IPS DF 4.7 (cell line): Measurements from ENCODE around the gene ROR2.

Experiments used
- DNase-seq: peaks from one replicate; pipeline ENCODE4 v3.0.0-alpha.2; 2013; ENCODE audit warnings: low spot score; ENCODE audit errors: extremely low read depth

Gene ROR2

GRCh38 chr9:91843623-91844148, 106.3 kb downstream of the ROR2 start:
- DNase-seq = no peak

GRCh38 chr9:91843093-91843492, 106.9 kb downstream of the ROR2 start:
- DNase-seq = no peak

DNA sequence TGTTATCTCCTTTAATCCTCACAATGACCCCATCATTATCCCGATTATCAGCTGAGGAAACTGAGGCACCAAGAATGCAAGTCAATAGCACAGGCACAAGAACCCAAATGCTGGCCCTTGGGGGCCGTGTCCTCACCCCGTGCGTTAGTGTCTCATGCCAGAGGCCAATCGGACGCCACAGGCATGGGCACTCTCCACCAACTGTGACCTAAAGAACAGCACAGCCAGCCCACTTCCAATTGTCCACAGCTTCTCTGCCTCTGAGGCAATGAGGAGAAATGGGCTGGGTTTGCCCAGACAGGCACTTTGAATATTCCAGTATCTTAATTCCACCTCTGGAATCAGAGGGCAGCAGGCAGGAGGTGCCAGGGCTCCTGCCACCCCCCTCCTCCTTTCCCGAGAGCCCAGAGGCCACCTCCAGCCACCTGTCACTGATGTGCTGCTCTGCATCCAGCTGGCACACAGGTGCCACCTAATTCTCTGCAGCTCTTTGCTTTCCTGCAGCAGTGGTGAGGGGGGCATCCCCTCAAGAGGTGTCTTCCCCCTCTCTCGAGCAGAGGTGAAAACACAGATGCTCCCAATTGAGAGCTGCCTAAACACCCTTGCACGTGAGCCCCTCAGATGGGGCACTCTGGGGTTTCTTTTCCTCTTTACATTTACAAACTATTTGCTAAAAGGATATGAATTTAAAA, 107.5 kb downstream of the ROR2 start:
- DNase-seq = no peak

DNA sequence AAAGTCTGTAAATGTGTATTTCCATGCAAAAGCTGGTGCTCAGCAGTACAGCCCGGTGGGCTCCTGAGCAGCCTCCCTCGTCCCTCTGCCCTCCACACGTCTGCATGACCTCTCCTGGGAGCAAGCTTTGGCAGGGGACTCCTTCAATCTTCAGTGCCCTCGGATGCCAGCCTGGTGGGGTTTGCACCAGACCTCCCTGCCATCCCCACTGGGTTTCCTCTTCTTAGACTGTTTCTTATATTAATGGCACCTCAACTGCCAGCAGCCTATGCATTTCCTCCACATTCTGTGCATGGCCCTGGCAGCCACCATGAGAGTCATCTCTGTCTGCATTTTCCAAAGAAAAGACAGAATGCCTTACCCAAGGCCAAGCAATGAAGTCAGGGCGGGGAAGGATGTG, 108.4 kb downstream of the ROR2 start:
- DNase-seq = no peak

DNA sequence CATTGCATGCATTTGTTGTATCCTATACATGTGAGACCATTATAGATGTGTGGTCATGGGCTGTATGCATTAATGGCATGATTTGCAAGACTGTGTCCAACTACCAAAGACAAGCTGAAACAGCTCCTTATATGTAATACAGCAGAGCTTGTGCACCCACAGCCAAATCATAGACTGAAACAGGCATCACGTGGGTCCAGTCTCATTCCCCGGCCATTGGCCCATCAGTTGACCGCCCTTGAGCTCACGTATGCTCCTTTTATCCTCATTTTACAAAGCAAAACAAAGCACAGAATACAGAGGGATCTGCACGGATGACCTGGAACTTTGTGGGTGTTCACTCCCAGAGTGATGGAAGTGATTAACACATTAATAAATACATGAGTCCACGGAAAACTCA, 109.1 kb downstream of the ROR2 start:
- DNase-seq = no peak

GRCh38 chr9:91840469-91840868, 109.6 kb downstream of the ROR2 start:
- DNase-seq = no peak

- DNase-seq = no peak
These were observed 110.0 kb downstream of the ROR2 start for GRCh38 chr9:91839926-91840465.

DNA sequence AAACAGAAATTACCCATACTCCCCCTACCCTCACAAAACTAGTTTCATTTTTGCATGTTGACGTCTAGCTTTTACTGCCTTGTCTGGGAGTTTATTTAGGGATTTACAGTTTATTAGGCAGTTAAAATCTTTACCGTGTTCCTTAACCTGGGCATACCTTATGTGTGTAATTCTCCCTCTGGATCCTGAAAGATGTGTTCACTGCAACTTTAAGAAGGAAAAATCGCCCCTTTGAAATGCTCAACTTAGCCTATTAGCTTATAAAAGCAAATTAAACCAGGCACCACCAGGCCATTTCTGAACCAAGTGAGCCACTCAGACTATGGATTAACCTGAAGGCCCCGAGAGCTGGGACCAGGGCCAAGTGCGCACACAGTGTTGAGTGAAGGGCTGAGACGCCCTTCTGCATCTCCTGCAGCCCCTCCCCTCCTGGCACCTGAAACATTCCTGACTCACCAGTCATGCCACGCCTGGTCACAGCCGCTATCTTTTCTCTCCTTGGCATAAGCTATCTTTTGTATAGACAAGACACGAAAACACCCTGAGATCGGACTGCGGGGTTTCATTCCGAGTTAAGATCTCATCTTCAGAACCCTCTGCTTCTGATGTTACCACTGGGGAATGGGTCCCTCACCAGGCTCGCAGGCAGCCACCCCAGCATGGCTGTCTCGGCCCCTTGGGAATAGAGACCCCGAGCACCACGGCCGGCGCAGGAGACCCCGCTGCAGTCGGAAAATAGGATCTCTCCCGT, 111.9 kb downstream of the ROR2 start:
- no peak for DNase-seq

DNA sequence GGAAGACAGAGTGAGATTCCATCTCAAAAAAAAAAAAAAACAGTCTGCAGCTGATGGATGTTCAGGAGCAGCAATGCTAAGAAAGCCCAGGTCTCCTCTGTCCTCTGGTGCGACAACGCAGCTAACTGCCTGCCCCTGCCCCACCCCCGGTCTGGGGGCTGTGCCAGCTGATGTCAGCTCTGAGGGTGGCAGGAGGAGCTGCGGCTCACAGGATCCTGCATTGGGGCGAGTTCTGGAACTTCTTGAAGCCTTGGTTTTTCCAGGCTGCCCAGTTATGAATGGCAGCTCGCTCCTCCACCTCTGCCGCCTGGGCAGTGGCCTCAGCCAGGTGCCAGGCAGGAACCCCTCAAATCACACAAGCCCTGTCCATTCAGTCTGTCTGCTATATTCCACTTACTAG, 113.5 kb downstream of the ROR2 start:
- no peak for DNase-seq

- DNase-seq = no peak
These were observed 114.4 kb downstream of the ROR2 start for GRCh38 chr9:91835632-91836031.

- DNase-seq = no peak
These were observed 114.8 kb downstream of the ROR2 start for GRCh38 chr9:91835216-91835615.

- DNase-seq = no peak
These were observed 115.3 kb downstream of the ROR2 start for GRCh38 chr9:91834740-91835139.

GRCh38 chr9:91833878-91834255, 116.2 kb downstream of the ROR2 start:
- DNase-seq = no peak

DNA sequence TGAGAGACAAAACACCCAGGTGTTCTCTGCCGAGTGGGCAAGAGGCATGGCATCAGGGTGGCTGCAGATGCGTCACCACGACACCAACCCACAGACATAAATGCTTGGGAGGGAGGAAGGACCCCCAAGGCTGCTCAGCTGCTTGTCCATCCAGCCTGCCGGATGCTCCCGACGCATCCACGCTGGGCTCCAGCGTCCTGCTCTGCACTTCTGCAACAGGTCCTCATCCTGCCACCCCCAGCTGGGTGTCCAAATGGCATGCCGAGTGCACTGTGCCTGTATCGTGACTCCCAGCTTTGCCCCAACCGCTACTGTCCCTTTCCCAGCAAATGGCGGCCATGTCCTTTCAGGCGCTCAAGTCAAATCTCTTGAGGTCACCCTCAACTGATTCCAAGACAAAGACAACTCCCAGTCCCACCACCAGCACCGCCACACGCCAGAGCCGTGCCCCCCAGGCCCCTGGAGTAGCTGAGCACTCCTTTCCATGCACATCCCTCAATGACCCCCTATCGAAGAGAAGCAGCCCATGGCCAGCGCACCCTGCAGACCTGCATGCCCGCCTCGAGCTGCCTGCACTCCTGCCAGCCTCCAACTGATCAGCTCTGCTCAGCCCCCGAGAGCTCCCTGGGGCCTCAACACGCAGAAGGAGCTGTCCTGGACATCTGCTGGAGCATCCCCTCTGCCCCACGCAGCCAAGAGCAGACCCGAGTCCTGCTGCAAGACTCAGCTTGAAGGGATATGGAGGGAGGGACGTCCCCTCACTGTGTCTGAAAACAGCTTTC, 116.7 kb downstream of the ROR2 start:
- DNase-seq = no peak

DNA sequence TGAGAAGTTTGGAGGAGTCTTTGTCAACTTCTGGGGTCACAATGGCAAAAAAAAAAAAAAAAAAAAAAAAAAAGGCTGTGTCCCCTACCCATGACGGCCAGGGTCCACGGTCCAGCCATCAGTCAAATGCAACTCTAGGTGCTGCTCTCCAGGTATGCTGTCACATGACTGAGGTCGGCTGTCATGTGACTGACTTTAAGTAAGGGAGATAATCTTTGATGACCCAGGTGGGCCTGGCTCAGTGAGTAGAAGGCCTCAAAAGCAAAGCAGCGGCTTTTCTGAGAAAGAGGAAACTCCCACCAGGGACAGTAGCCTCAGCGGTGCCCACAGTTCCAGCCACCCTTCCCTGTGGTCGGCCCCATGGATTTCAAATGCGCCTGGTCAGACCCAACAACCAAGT, 117.7 kb downstream of the ROR2 start:
- DNase-seq = no peak

DNA sequence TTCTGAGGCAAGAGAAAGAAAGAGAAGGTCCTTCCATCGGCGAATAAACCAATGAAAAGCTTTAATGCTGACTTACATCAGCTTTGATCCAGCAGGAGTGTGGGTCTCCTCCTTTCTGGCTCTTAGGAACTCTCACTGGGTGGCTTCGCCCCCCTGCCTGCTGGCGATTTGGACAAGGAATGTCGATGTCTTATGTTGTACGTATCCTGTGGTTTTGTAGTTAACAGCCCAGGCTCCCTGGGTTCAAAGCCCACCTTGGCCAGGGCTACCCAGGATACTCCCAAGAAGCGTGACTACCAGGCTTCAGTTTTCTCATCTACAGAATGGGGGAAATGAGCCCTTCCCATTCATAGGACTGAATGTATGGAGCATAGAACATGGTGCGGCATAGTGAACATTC, 124.2 kb downstream of the ROR2 start:
- no peak for DNase-seq

- no peak for DNase-seq
These were observed 124.6 kb downstream of the ROR2 start for GRCh38 chr9:91825422-91825821.

GRCh38 chr9:91824601-91825305, 125.3 kb downstream of the ROR2 start:
- no peak for DNase-seq

DNA sequence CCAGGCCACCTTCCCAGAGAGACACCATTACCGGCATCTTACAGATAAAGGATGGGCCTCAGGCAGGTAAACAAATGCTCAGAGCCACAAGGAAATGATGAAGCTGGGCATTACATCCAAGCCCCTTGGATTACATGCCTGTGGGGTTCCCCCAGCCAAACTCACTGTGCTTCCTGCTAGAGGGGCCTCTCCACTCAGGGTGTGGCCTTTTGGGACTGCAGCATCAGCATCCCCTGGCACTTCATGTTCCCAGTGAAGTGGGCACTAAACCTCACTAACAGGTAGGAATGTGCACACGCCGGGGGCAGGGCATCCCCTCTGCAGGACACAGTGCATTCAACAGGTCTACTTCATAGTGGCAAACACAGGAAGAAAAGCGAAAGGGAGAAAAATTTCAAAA, 125.9 kb downstream of the ROR2 start:
- DNase-seq = no peak

GRCh38 chr9:91820949-91821880, 128.8 kb downstream of the ROR2 start:
- no peak for DNase-seq
